ENCODE measurements around the gene MBNL1. TPM values are rescaled to one million over a fixed set of nuclear protein-coding genes. Genes with fewer than 3 reads are reported as not detected.

The MBNL1 gene
- total RNA-seq, 4 donors from 2014 or later = 413 to 774 (median 604) TPM

- TF ChIP-seq CTCF (IDR thresholded peaks at IDR 0.05; ENCODE audit: low read depth) = no peak
Observed at GRCh38 chr3:152269056-152269830, 514 bp downstream of the MBNL1 start.

- no peak for TF ChIP-seq CTCF (IDR thresholded peaks at IDR 0.05; ENCODE audit: low read depth)
Observed at GRCh38 chr3:152269831-152270734, 1.4 kb downstream of the MBNL1 start.

- TF ChIP-seq CTCF (IDR thresholded peaks at IDR 0.05; ENCODE audit: low read depth) = no peak
Observed at GRCh38 chr3:152270937-152271336, 2.2 kb downstream of the MBNL1 start.

GRCh38 chr3:152271501-152272236 is 2.9 kb downstream of the MBNL1 start:
- TF ChIP-seq CTCF (IDR thresholded peaks at IDR 0.05; ENCODE audit: low read depth) = no peak

- no peak for TF ChIP-seq CTCF (IDR thresholded peaks at IDR 0.05; ENCODE audit: low read depth)
Observed at GRCh38 chr3:152272771-152273242, 4.1 kb downstream of the MBNL1 start.

- no peak for TF ChIP-seq CTCF (IDR thresholded peaks at IDR 0.05; ENCODE audit: low read depth)
Observed at GRCh38 chr3:152276681-152277080, 8.0 kb downstream of the MBNL1 start.
